Measurements from ENCODE around the gene PPP1R13B. TPM values are rescaled to one million over a fixed set of nuclear protein-coding genes. Genes with fewer than 3 reads are reported as not detected.
A peak's percentile ranks its signal among the peaks of the same experiment; 100 is the strongest.

Gene PPP1R13B
- total RNA-seq, 3 donors from 2014 or later, result 49.6 to 65.5 (median 52.1) TPM

DNA sequence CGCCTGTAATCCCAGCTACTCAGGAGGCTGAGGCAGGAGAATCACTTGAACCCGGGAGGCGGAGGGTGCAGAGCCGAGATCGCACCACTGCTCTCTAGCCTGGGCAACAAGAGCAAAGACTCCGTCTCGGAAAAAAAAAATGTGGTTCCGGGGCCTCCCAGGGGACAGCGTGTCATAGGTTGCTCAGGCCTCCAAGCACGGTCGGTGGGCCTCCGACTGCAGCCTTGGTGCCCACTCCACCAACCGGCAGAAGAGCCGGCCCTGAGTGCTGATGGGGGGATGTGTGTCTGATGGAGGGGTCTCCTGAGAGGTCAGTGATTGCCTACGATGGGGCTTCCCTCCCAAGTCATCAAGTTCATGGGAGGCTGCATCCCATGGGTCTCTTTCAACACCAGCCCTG lies 115.9 kb downstream of the PPP1R13B start:
- H3K9me3 ChIP-seq, result no peaks in the 10 kb centered on the region
- peaks cover 3% of the 10 kb centered on the region for H3K36me3 ChIP-seq (ENCODE audit: low read depth)
- TF ChIP-seq, protein P1, sequence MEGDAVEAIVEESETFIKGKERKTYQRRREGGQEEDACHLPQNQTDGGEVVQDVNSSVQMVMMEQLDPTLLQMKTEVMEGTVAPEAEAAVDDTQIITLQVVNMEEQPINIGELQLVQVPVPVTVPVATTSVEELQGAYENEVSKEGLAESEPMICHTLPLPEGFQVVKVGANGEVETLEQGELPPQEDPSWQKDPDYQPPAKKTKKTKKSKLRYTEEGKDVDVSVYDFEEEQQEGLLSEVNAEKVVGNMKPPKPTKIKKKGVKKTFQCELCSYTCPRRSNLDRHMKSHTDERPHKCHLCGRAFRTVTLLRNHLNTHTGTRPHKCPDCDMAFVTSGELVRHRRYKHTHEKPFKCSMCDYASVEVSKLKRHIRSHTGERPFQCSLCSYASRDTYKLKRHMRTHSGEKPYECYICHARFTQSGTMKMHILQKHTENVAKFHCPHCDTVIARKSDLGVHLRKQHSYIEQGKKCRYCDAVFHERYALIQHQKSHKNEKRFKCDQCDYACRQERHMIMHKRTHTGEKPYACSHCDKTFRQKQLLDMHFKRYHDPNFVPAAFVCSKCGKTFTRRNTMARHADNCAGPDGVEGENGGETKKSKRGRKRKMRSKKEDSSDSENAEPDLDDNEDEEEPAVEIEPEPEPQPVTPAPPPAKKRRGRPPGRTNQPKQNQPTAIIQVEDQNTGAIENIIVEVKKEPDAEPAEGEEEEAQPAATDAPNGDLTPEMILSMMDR (IDR thresholded peaks at IDR 0.05), result no peak
- no peak overlapping the region for H3K4me3 ChIP-seq
- intact Hi-C loops (cut with DNase I, micrococcal nuclease), result no loop called here
- peaks cover 3% of the 10 kb centered on the region for H3K4me1 ChIP-seq (ENCODE audit: low read depth)
- ATAC-seq, result no peak
- DNase-seq, result no peak

DNA sequence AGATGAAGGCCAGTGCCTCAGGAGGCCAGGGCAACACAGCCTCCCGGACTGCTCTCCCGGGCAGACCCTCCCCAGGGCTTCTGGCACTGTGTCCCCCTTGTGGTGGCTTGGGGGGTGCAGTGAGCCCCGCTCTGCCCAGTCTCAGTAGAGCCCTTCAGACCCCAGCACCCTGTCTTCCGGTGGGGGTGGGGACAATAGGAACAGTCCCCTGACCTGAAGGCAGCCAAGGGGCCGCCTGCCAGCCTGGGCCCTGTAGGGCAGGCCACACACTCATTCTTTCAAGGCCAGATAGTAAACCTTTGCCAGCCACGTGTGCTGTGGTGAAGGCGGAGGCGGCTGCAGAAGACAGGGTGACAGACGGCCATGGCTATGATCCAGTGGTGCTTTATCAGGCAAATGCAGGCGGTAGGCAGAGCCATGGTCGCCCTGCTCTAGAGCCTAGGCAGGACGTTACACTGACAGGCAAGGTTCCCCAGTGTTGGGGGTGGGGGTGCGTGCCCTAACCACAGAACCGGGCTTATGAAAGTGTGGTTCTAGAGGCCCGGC lies 116.8 kb downstream of the PPP1R13B start:
- Histone ChIP-seq H3K36me3 (ENCODE audit: low read depth) (peaks cover 3% of the 10 kb centered on the region), H3K4me3 (no peak overlapping the region), H3K9me3 (no peaks in the 10 kb centered on the region), H3K4me1 (ENCODE audit: low read depth) (peaks cover 3% of the 10 kb centered on the region)
- DNase-seq, result no peak
- no peak for ATAC-seq
- TF ChIP-seq, protein P1 (IDR thresholded peaks at IDR 0.05), result no peak
- intact Hi-C loops (cut with DNase I, micrococcal nuclease), result no loop called here

DNA sequence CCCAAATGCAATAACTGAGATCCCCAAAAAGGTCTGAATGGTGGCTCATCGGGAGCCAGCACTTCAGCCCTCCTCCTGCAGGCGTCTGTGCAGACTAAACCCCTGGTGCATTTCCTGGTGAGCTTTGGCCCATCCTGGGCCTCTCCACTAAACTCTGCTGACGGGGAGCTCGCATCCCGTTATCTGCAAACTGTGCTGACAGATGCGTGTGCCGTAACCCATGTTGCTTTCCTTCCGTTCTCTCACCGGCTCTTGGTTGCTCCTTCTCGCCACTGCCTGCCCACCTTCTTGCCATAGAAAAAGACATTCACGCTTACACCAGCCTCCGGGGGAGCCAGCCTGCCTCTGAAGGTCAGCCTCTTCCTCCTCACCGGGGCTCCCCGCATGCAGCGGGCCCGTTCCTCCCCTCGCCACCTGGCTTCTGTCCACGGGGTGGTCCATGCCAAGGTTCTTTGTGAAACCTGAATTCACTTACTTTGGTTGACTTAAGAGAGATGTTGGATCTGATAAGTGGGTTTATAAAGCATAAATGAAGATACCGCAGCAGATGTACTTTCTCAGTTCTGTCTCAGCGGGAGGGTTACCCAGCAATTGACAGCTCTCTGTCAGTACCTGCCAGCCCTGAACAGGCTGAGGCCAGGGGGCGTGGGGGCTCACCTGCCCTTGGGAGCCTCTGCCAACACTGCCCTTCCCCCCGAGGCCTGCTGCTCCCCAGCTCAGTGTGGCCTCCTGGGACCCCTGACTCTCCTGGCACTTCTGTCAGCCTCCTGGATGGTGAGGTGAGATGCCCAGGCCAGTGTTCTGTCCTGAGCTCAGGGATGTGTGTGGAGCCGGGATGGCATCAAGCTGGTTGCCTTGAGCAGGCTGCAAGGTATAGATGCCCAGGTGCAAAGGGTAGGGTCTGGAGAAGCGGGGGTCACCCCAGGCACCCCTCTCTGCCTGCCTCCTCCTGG lies 117.6 kb downstream of the PPP1R13B start:
- intact Hi-C loops (cut with DNase I, micrococcal nuclease), result no loop called here
- DNase-seq (peak in 2 of 3 donors; percentile 25 to 40), ATAC-seq (no peak)
- no peak overlapping the region for H3K4me3 ChIP-seq
- peaks cover 3% of the 10 kb centered on the region for H3K36me3 ChIP-seq (ENCODE audit: low read depth)
- TF ChIP-seq, protein P1 (IDR thresholded peaks at IDR 0.05), result no peak
- H3K4me1 ChIP-seq (ENCODE audit: low read depth), result peaks cover 3% of the 10 kb centered on the region
- no peaks in the 10 kb centered on the region for H3K9me3 ChIP-seq

DNA sequence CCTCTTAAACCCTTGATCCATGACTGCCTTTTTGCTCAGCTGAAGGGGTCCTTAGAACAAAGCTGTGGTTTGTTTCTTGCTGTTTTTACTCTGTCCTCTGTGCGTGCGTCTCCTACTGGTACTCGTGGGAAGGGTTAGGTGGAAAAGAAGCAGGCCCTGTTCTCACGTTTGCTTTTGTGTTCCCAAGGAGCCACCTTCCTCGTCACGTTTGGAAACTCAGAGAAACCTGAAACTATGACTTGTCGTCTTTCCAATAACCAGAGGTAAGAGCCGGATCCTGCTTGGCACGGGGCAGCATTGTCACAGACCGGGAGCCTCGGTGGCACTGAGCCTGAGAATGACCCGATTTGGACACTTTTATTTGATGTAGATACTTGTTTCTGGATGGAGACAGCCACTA lies 118.7 kb downstream of the PPP1R13B start:
- intact Hi-C loops (cut with DNase I, micrococcal nuclease), result no loop called here
- no peak for ATAC-seq
- DNase-seq, result peak in 2 of 3 donors; percentile 4 to 10
- H3K4me1 ChIP-seq (ENCODE audit: low read depth), result peaks cover 5% of the 10 kb centered on the region
- TF ChIP-seq, protein P1 (IDR thresholded peaks at IDR 0.05), result no peak
- no peaks in the 10 kb centered on the region for H3K9me3 ChIP-seq
- no peak overlapping the region for H3K4me3 ChIP-seq
- peaks cover 3% of the 10 kb centered on the region for H3K36me3 ChIP-seq (ENCODE audit: low read depth)

DNA sequence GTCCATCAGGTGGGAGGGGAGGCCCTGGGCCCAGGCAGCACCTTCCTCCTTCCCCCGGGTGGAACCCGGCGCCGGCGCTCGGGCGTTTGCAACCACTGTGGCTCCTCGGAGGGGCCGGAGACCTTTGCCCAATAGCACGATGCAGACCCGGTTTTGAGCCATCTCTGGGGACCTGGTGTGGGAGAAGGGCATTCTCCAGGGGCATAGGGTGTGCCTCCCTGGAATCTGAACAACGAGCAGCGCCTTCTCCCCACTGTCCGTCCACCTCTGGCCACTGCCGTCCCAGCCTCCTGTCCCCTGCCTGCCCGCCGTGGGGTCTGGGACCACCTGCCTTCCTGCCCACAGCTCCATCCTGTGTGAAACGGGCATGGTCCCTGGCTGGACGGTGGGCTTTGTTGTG lies 119.2 kb downstream of the PPP1R13B start:
- Histone ChIP-seq H3K4me3 (no peak overlapping the region), H3K36me3 (ENCODE audit: low read depth) (peaks cover 3% of the 10 kb centered on the region), H3K4me1 (ENCODE audit: low read depth) (peaks cover 11% of the 10 kb centered on the region), H3K9me3 (no peaks in the 10 kb centered on the region)
- no peak for ATAC-seq
- intact Hi-C loops (cut with DNase I, micrococcal nuclease), result no loop called here
- TF ChIP-seq, protein P1 (IDR thresholded peaks at IDR 0.05), result no peak
- peak in 2 of 3 donors; percentile 26 to 44 for DNase-seq

Measured in mucosa of descending colon (tissue), 3 donors.